NCI-H748 (cell line): ENCODE results near the gene CRIM1.

Experiments used
- DNase-seq: peaks from one replicate; lab custom pipeline; 2025; ENCODE audit not compliant: unreplicated experiment; lab: John Stamatoyannopoulos, UW

Gene CRIM1

DNA sequence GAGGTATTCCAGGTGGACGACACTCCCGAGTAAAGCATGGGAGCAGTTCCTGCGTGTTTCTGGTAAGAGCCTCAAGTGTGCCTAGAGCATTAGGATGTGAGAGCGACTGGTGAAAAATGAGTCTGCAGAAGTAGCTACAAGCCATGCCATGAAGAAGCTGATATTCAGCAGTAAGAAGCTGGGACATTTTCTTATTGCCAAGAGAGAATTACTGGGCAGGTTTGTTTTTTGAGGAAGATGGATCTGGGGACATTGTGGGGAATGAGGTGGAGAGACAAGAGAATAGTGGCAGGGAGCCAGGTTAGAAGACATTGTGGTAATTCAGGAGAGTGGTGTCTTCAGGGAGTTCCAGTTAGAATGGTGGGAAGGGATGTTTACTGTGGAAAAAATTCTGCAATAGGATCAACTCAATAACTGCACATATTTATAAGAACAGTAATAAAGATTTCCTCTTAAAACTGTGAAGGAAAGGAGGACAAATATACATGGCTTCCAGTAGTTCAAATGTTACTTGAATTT lies 38.2 kb downstream of the CRIM1 start:
- no peak for DNase-seq

DNA sequence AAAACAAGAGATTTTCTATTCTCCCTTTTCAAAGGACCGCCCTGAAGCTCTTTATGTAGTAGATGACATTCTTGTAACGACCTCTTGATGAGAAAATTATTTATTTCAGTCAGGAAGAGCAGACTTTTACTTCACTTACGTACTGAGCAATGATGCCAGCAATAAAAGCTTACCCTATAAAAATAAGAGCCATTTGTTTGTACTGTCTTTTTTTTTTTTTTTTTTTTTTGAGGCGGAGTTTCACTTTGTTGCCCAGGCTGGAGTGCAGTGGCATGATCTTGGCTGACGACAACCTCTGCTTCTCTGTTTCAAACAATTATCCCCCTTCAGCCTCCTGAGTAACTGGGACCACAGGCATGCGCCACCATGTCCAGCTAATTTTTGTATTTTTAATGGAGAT lies 39.2 kb downstream of the CRIM1 start:
- DNase-seq, result no peak

DNA sequence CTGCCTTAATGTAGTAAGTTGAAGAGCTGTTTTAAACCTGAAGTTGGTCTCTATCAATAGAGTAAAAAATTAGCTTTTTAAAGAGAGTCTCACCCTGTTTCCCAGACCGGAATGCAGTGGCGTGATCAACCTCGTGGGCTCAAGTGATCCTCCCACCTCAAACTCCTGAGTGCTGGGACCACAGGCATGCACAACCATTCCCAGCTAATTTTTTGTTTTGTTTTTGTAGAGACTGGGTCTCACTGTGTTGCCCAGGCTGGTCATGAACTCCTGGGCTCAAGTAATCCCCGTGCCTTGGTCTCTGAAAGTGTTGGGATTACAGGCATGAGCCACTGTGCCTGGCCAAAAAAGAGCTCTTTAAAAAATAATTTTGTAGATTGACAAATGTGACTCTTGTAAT lies 40.3 kb downstream of the CRIM1 start:
- DNase-seq, result no peak

GRCh38 chr2:36396878-36397539 lies 41.4 kb downstream of the CRIM1 start:
- DNase-seq, result no peak

DNA sequence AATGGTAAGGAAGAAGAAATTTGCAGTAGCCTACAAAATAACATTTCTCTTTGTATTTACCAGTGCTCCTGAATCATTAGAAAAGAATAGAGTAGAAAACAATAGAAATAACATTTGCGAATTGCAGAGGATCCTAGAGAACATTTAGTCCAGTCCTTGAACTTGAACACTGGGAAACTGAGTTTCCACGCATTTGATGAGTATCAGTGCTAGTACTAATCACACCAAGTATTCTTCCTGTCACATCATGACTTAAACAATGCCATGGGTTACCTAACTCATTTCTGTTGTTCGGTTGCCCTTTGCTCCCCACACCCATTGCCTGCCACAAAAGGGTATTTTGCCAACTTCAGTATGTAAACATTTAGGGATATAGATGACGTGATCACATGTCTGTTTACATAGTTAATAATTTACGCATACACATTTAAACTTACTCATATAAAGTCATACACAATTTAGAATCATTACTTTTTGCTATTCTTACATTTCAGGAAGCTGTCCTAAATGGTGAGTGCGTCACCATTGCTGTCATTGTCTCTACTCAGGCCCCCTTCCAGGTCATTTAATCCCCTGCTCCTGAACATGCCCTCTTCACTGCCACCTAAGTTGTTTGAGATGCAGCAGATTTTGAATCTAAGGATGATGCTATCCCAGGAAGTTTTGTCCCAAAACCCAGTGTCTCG lies 42.3 kb downstream of the CRIM1 start:
- DNase-seq, result no peak

- no peak for DNase-seq
Measured at GRCh38 chr2:36399050-36399449, 43.5 kb downstream of the CRIM1 start.

GRCh38 chr2:36403675-36404230 lies 48.2 kb downstream of the CRIM1 start:
- no peak for DNase-seq

GRCh38 chr2:36404318-36404717 lies 48.7 kb downstream of the CRIM1 start:
- DNase-seq, result no peak

GRCh38 chr2:36404754-36405153 lies 49.2 kb downstream of the CRIM1 start:
- no peak for DNase-seq

- DNase-seq, result no peak
Measured at GRCh38 chr2:36405183-36405582, 49.6 kb downstream of the CRIM1 start.

DNA sequence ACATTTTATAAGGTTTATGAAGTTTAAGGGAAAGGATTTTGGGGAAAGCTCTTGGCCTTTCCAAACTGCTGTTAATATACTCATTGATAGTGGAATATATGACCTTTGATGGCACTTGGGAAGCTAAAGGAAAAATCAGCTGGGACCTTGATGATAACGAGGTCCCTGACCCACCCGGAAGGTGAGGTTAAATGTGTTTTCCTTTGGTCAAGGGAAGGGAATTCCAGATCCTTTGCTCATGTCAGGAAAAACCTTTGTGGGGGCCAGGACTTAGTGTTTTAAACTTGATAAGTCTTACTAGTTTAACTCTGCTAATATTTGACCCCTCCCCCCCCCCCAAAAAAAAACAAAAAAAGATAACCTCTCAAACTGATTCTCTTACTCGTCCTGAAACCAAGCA lies 50.7 kb downstream of the CRIM1 start:
- no peak for DNase-seq

GRCh38 chr2:36407413-36407812 lies 51.8 kb downstream of the CRIM1 start:
- no peak for DNase-seq

DNA sequence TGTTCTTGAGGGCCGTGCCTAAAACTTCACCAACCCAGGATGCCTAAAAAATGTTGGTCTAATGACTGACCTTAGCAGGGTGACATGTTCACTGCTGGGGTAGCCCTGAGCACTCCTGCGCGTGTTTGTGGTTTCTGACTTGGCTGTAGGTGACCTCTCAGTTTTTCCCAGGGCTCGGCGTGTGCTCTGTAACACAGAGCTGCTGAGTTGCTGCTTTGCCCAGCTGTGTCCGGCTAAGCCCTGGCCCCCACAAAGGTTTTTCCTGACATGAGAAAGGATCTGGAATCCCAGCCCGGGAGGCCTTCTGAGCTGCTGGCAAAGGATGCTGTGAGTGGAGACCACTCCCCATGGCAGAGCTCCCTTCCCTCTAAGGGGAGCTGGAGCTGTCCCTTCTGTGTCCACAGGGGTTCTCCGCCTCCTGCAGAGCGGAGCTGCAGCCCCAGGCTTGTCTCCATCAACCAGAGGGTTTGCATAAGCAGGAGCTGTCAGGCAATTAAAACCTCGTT lies 52.7 kb downstream of the CRIM1 start:
- no peak for DNase-seq

DNA sequence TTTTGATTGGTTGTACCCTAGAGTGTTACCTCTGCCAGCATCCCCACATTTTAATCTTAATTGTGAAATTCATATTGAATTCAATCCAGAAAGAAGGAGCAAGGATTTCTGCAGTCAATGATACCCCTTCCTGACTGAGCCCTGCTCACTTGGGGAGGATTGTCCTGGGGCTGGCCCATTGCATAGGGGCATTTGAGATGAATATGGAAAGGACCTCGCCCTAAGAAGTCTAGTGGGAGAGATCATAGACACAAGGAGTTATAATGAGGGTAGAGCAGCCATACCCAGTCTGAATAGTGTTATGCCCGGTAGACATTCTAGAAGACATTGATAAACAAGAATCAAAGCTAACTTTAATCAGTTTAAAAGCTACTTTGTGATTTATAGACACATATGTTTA lies 53.8 kb downstream of the CRIM1 start:
- DNase-seq, result no peak

- no peak for DNase-seq
Measured at GRCh38 chr2:36409935-36410334, 54.4 kb downstream of the CRIM1 start.

DNA sequence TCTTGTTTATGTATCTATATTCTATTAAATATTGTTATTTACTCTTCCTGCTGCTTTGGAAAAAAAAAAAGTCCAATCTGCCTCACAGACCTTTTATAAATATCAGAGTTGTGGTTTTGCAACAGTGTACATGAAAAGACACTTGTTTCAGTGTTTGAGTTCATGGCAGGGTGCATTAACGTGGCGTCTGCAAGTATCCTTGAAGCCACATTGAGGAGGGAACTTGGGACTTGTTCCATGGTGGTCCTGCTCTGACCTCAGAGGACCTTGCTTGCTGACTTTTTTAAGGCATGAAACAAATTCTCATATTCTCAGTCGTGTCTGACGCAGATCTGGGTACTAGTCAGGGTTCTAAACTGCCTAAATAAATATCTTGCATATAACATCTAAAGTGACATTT lies 55.1 kb downstream of the CRIM1 start:
- no peak for DNase-seq

DNA sequence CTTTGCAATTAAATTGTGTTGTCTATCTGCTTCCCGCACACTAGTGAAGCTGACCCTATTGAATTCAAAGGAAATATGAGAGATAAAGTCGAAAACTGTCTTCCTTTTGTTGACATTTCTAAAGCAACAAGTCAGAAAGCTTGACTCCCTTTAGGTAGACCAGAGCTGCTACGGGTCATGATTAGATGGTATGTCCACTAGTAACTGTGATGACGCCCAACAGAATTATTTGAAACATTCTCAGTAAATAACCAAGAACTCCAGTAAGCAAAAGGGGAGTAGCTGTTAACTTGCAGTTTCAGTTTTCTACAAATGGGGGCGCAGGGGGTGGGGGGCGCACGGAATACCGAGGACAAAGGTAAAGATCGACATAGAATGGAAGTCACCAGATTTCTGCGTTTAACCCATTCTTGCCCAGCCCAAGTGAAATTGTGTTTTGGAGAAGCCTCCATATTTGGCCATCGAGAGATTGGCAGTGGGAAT lies 56.4 kb downstream of the CRIM1 start:
- no peak for DNase-seq

- no peak for DNase-seq
Measured at GRCh38 chr2:36413218-36413617, 57.6 kb downstream of the CRIM1 start.

- no peak for DNase-seq
Measured at GRCh38 chr2:36414307-36414706, 58.7 kb downstream of the CRIM1 start.

- DNase-seq, result no peak
Measured at GRCh38 chr2:36415381-36416022, 59.9 kb downstream of the CRIM1 start.

- no peak for DNase-seq
Measured at GRCh38 chr2:36416370-36417165, 61.0 kb downstream of the CRIM1 start.
